H1 (cell line): Measurements from ENCODE around the gene INPP4B. TPM values are rescaled to one million over a fixed set of nuclear protein-coding genes. Genes with fewer than 3 reads are reported as not detected.

Experiments
- CTCF ChIA-PET: fragments of 300-600 bp; sonication (Branson Sonifier 250); formaldehyde crosslinking; loops from one replicate; lab custom pipeline; 2021; ENCODE audit not compliant: partially characterized antibody; lab: Charles Lee
- POLR2A ChIA-PET: fragments of 300-600 bp; sonication (Branson Sonifier 250); formaldehyde crosslinking; loops from one replicate; lab custom pipeline; 2021; ENCODE audit warnings: inconsistent platforms; ENCODE audit not compliant: partially characterized antibody; lab: Charles Lee
- DNase-seq, 2 experiments: peaks; one replicate each; pipeline versions ENCODE4 v3.0.0 to v3.0.0-alpha.2; 2010 to 2022; ENCODE audit warnings: low spot score in 2 of 2, low read depth in 1 of 2, mixed read lengths in 1 of 2
- FAIRE-seq: peaks from 2 replicates; lab custom pipeline; 2011; peaks lifted over from hg19 to GRCh38; lab: Jason Lieb, UNC
- H2AFZ ChIP-seq: 2 replicates; pipeline ENCODE4 v1.8.1; 2012; ENCODE audit warnings: low read length, inconsistent platforms
- H2AK5ac ChIP-seq: 2 replicates; pipeline ENCODE4 v1.6.1; 2013; ENCODE audit warnings: low read depth, low read length
- H2BK120ac ChIP-seq: replicated peaks from 2 replicates; pipeline ENCODE3; 2013; ENCODE audit warnings: low read depth, low read length, inconsistent platforms
- H2BK12ac ChIP-seq: 2 replicates; pipeline ENCODE4 v1.6.1; 2013; ENCODE audit warnings: low read depth, low read length
- H2BK15ac ChIP-seq: 2 replicates; pipeline ENCODE4 v1.6.1; 2013; ENCODE audit warnings: low read length
- H2BK20ac ChIP-seq: 2 replicates; pipeline ENCODE4 v1.6.1; 2013; ENCODE audit warnings: low read length
- H2BK5ac ChIP-seq: 2 replicates; pipeline ENCODE4 v1.6.1; 2013; ENCODE audit warnings: low read depth, low read length
- H3K14ac ChIP-seq: 2 replicates; pipeline ENCODE4 v1.6.1; 2013; ENCODE audit warnings: inconsistent platforms; ENCODE audit not compliant: insufficient read length
- H3K18ac ChIP-seq: 2 replicates; pipeline ENCODE4 v1.6.1; 2013; ENCODE audit warnings: low read length; ENCODE audit errors: extremely low read depth
- H3K23ac ChIP-seq: 2 replicates; pipeline ENCODE4 v1.6.1; 2013; ENCODE audit warnings: inconsistent platforms; ENCODE audit not compliant: insufficient read length
- H3K23me2 ChIP-seq: 2 replicates; pipeline ENCODE4 v1.6.1; 2013; ENCODE audit warnings: low read depth, low read length
- H3K27ac ChIP-seq: 2 replicates; pipeline ENCODE4 v1.6.1; 2011; ENCODE audit warnings: low read depth, low read length, inconsistent platforms
- H3K27me3 ChIP-seq, 4 experiments: replicated peaks in 1 of 4; 1 replicate in 1 of 4; 2 replicates in 3 of 4; pipeline versions ENCODE4 v1.6.1 to v1.8.1; 2011 to 2013; ENCODE audit warnings: low read length in 3 of 4, mild to moderate bottlenecking in 3 of 4, inconsistent platforms in 2 of 4, mixed read lengths in 2 of 4, moderate library complexity in 1 of 4; ENCODE audit not compliant: control insufficient read depth in 3 of 4, insufficient read depth in 3 of 4; ENCODE audit errors: extremely low read depth in 1 of 4
- H3K36me3 ChIP-seq, 4 experiments: 2 replicates each; pipeline versions ENCODE4 v1.6.1 to v1.8.1; 2011 to 2013; ENCODE audit warnings: mild to moderate bottlenecking in 4 of 4, low read length in 3 of 4, moderate library complexity in 2 of 4, control low read depth in 1 of 4, inconsistent platforms in 1 of 4; ENCODE audit not compliant: insufficient read depth in 4 of 4, control insufficient read depth in 2 of 4
- H3K4ac ChIP-seq: replicated peaks from 2 replicates; pipeline ENCODE3; 2013; ENCODE audit warnings: low read length, low read depth, mixed read lengths, inconsistent platforms; ENCODE audit not compliant: insufficient read length
- H3K4me1 ChIP-seq, 4 experiments: replicated peaks in 1 of 4; 1 replicate in 1 of 4; 2 replicates in 3 of 4; pipeline versions ENCODE4 v1.6.1 to v1.8.1; 2011 to 2013; ENCODE audit warnings: low read length in 3 of 4, inconsistent platforms in 2 of 4, mixed read lengths in 1 of 4; ENCODE audit not compliant: insufficient read depth in 4 of 4, control insufficient read depth in 3 of 4
- H3K4me2 ChIP-seq, 2 experiments: 2 replicates each; pipeline versions ENCODE4 v1.6.1 to v1.8.1; 2011 to 2013; ENCODE audit warnings: low read depth in 2 of 2, low read length in 2 of 2, control low read depth in 1 of 2, inconsistent platforms in 1 of 2, mild to moderate bottlenecking in 1 of 2; ENCODE audit not compliant: insufficient read depth in 1 of 2
- H3K4me3 ChIP-seq, 4 experiments: fragments of 200-600, 300-600 bp in 1 of 4; sonication (generic), shearing (Covaris generic), sonication (Bioruptor Twin) in 1 of 4; 2 replicates each; pipeline versions ENCODE4 v1.5.1 to v1.8.1; 2011 to 2016; ENCODE audit warnings: low read length in 4 of 4, low read depth in 3 of 4, control low read depth in 2 of 4, inconsistent platforms in 2 of 4, mild to moderate bottlenecking in 2 of 4, mixed read lengths in 1 of 4, moderate library complexity in 1 of 4; ENCODE audit not compliant: insufficient read depth in 2 of 4; ENCODE audit errors: extremely low read depth in 1 of 4
- H3K56ac ChIP-seq: replicated peaks from 2 replicates; pipeline ENCODE3; 2013; ENCODE audit warnings: low read depth, mild to moderate bottlenecking, mixed read lengths, low read length, inconsistent platforms; ENCODE audit not compliant: insufficient read length
- H3K79me1 ChIP-seq: 2 replicates; pipeline ENCODE4 v1.6.1; 2013; ENCODE audit warnings: low read depth, low read length, control low read depth
- H3K79me2 ChIP-seq, 2 experiments: 2 replicates each; pipeline versions ENCODE4 v1.6.1 to v1.8.1; 2012 to 2013; ENCODE audit warnings: low read length in 2 of 2, mild to moderate bottlenecking in 2 of 2, inconsistent platforms in 1 of 2; ENCODE audit not compliant: insufficient read depth in 2 of 2, control insufficient read depth in 1 of 2
- H3K9ac ChIP-seq, 4 experiments: replicated peaks in 1 of 4; 1 replicate in 1 of 4; 2 replicates in 3 of 4; pipeline versions ENCODE4 v1.6.1 to v1.8.1; 2011 to 2013; ENCODE audit warnings: low read depth in 3 of 4, low read length in 3 of 4, control low read depth in 2 of 4, mild to moderate bottlenecking in 2 of 4, moderate library complexity in 2 of 4, inconsistent platforms in 1 of 4; ENCODE audit errors: extremely low read depth in 1 of 4
- H3K9me3 ChIP-seq, 2 experiments: 2 replicates each; pipeline versions ENCODE4 v1.6.1 to v1.8.1; 2012 to 2013; ENCODE audit warnings: mild to moderate bottlenecking in 2 of 2, moderate library complexity in 2 of 2, control low read depth in 1 of 2, inconsistent platforms in 1 of 2, low read depth in 1 of 2, low read length in 1 of 2, mixed read lengths in 1 of 2; ENCODE audit not compliant: insufficient read depth in 2 of 2
- H4K20me1 ChIP-seq, 2 experiments: replicated peaks in 1 of 2; 2 replicates each; pipeline versions ENCODE3 to v1.8.1; 2011 to 2013; ENCODE audit warnings: inconsistent platforms in 2 of 2, low read length in 2 of 2, mild to moderate bottlenecking in 1 of 2; ENCODE audit not compliant: insufficient read depth in 2 of 2, control insufficient read depth in 1 of 2
- H4K5ac ChIP-seq: 2 replicates; pipeline ENCODE4 v1.6.1; 2013; ENCODE audit warnings: low read length, low read depth, mixed read lengths, inconsistent platforms; ENCODE audit not compliant: insufficient read length
- H4K8ac ChIP-seq: 2 replicates; pipeline ENCODE4 v1.8.0; 2013; ENCODE audit warnings: mild to moderate bottlenecking, moderate library complexity, low read length, inconsistent platforms; ENCODE audit not compliant: insufficient read depth; ENCODE audit errors: extremely low read depth
- H4K91ac ChIP-seq: replicated peaks from 2 replicates; pipeline ENCODE3; 2013; ENCODE audit warnings: low read length, mixed read lengths, inconsistent platforms; ENCODE audit not compliant: insufficient read length
- CREB1 ChIP-seq: IDR thresholded peaks from 2 replicates; pipeline ENCODE4 v1.6.1; 2012; ENCODE audit warnings: inconsistent platforms
- JUND ChIP-seq: IDR thresholded peaks from 2 replicates; pipeline ENCODE4 v1.6.1; 2011; ENCODE audit warnings: mild to moderate bottlenecking, improper control_type of control experiment, low read length
- WGBS, 2 experiments: shearing (Covaris generic) in 1 of 2; methylation state at CpG; one replicate each; pipeline versions ENCODE4 v1.1.6 to v1.1.7; 2013 to 2015; ENCODE audit warnings: low lambda C conversion rate in 2 of 2, mixed read lengths in 2 of 2, inconsistent platforms in 1 of 2, low coverage in 1 of 2, missing lambda C conversion rate in 1 of 2; ENCODE audit not compliant: insufficient replicate concordance in 2 of 2, insufficient coverage in 1 of 2, insufficient read length in 1 of 2; ENCODE audit errors: extremely low coverage in 1 of 2, missing lambda C conversion rate in 1 of 2; 5-methylcytosine and 5-hydroxymethylcytosine counted together
- polyA plus RNA-seq, 7 experiments: library from polyadenylated mRNA; depleted of rRNA in 3 of 7; stranded (reverse) in 5 of 7; unstranded in 2 of 7; fragments of >200 nt in 5 of 7; fragments of 200-250 nt in 2 of 7; gene quantifications; 1 replicate in 5 of 7; 2 replicates in 1 of 7; 4 replicates in 1 of 7; pipeline versions ENCODE4 v1.2.1 to v1.2.3, GENCODE V29; 2011 to 2013; ENCODE audit warnings: missing spikeins in 2 of 7, mixed read lengths in 2 of 7
- total RNA-seq: library from RNA; stranded (reverse); fragmentation: NEBNext Ultra II Directional; extraction: Animal tissue kit (Norgen Biotek cat#: 25700); gene quantifications from 2 replicates; pipeline ENCODE4 v1.2.1, GENCODE V29; 2021

Gene INPP4B
- total and polyA plus RNA-seq, 2 of the 8 experiments (the other 6 are each of a cell fraction or from before 2014, with no cell fraction given): 0.11 to 0.54 TPM

DNA sequence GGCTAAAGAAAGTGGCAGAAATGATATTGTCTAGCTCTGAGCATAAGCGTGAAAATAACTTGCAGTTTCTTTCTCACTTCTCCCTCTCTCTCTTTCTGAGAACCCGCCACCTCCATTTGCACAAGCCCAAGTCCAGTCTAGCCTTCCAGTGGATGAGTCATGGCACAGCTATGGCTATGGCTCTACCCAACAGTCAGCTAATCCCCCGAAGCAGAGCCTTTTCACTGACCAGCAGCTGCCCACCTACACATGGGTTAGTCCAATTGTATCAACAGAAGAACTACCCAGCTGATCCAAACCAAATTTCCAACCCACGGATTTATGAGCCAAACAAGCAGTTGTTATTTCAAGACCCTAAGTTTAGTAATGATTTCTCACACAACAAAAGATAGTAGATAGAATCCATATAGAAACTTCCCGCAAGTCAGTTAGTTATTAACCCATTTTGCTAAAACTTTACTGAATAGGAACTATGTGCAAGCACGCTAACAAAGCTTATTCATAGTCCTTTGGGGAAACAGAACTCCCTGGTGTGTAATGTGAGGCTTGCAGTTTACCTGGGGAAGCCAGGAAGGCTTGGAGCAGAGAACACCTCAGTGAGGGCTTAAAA is 282.3 kb downstream of the INPP4B start:
- H3K4me2 ChIP-seq: no peak overlapping the region
- no peak overlapping the region for H4K8ac ChIP-seq
- no peak overlapping the region for H2BK12ac ChIP-seq
- no peak overlapping the region for H3K4me3 ChIP-seq
- H2BK20ac ChIP-seq: no peak overlapping the region
- no peaks in the 10 kb centered on the region for H3K23me2 ChIP-seq
- no peak overlapping the region for H2AK5ac ChIP-seq
- no peak overlapping the region for H4K91ac ChIP-seq
- H3K27me3 ChIP-seq: no peaks in the 10 kb centered on the region
- WGBS, 2 experiments: 95% methylated on average over 6 of the region's 6 CpGs; no CpG with 5 or more reads in 1 of the 2 experiments
- H2AFZ ChIP-seq: no peak overlapping the region
- peak overlapping the region; percentile 63 for H3K4ac ChIP-seq
- H3K9ac ChIP-seq: no peak overlapping the region
- no peak overlapping the region for H2BK5ac ChIP-seq
- DNase-seq (no peak), FAIRE-seq (no peak)
- peak; percentile 66; the same call in 1 of the 2 replicates for TF ChIP-seq JUND
- no peak for TF ChIP-seq CREB1
- no peaks in the 10 kb centered on the region for H3K4me1 ChIP-seq
- H3K27ac ChIP-seq: no peak overlapping the region
- H3K56ac ChIP-seq: no peak overlapping the region
- CTCF ChIA-PET: no interaction called here
- no peak overlapping the region for H3K18ac ChIP-seq
- no peak overlapping the region for H3K14ac ChIP-seq
- H2BK15ac ChIP-seq: no peak overlapping the region
- no peaks in the 10 kb centered on the region for H3K79me1 ChIP-seq
- POLR2A ChIA-PET: no interaction called here
- no peaks in the 10 kb centered on the region for H3K9me3 ChIP-seq
- H3K23ac ChIP-seq: no peak overlapping the region
- H2BK120ac ChIP-seq: no peak overlapping the region
- no peak overlapping the region for H4K5ac ChIP-seq
- H4K20me1 ChIP-seq: no peaks in the 10 kb centered on the region
- no peaks in the 10 kb centered on the region for H3K36me3 ChIP-seq
- no peaks in the 10 kb centered on the region for H3K79me2 ChIP-seq
